Suprapubic skin (tissue), 4 donors: ENCODE data around the gene CCDC9B.

Source experiments
- EP300 ChIP-seq: sonication (generic); formaldehyde crosslinking; IDR thresholded peaks from one replicate; pipeline ENCODE4 v1.6.1; 2017; ENCODE audit warnings: antibody characterized with exemption
- POLR2A ChIP-seq, 2 donors: fragments of 450-650 bp; IDR thresholded peaks; one replicate each; pipeline ENCODE4 v1.6.1; 2017; ENCODE audit warnings: antibody characterized with exemption in 2 of 2, mild to moderate bottlenecking in 2 of 2, moderate library complexity in 2 of 2
- POLR2AphosphoS5 ChIP-seq, 3 donors: sonication (generic); formaldehyde crosslinking; IDR thresholded peaks; one replicate each; pipeline ENCODE4 v1.6.1; 2017; ENCODE audit warnings: antibody characterized with exemption in 3 of 3
- TF ChIP-seq, protein P1 (sequence below), 2 donors: fragments of 200-600 bp in 1 of 2; fragments of 450-650 bp in 1 of 2; sonication (generic) in 1 of 2; IDR thresholded peaks; one replicate each; pipeline ENCODE4 v1.5.1; 2016 to 2019; ENCODE audit warnings: antibody characterized with exemption in 2 of 2, mild to moderate bottlenecking in 1 of 2, moderate library complexity in 1 of 2

DNA sequence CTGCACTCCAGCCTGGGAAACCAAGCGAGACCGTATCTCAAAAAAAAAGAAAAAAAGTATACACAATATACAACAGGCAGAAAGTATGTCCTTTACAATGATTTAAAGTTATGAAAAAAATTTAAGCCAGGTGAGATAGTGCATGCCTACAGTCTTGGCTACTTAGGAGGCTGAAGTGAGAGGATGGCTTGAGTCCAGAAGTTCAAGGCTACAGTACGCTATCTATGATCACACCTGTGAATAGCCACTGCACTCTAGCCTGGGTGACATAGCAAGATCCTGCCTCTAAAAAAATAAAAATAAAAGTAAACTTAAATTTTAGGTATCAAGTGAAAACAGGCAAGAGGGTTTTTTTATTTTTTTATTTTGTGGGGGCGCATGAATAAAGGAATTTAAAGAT, 38.6 kb upstream of the CCDC9B start:
- TF ChIP-seq, protein P1, sequence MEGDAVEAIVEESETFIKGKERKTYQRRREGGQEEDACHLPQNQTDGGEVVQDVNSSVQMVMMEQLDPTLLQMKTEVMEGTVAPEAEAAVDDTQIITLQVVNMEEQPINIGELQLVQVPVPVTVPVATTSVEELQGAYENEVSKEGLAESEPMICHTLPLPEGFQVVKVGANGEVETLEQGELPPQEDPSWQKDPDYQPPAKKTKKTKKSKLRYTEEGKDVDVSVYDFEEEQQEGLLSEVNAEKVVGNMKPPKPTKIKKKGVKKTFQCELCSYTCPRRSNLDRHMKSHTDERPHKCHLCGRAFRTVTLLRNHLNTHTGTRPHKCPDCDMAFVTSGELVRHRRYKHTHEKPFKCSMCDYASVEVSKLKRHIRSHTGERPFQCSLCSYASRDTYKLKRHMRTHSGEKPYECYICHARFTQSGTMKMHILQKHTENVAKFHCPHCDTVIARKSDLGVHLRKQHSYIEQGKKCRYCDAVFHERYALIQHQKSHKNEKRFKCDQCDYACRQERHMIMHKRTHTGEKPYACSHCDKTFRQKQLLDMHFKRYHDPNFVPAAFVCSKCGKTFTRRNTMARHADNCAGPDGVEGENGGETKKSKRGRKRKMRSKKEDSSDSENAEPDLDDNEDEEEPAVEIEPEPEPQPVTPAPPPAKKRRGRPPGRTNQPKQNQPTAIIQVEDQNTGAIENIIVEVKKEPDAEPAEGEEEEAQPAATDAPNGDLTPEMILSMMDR (IDR thresholded peaks at IDR 0.05): no peak
- no peak for TF ChIP-seq POLR2A (IDR thresholded peaks at IDR 0.05)
- TF ChIP-seq POLR2AphosphoS5 (IDR thresholded peaks at IDR 0.05): no peak
- no peak for TF ChIP-seq EP300
